ENCODE results near the gene CCDC30.

CCDC30 gene

GRCh38 chr1:42692461-42692860, 229.4 kb downstream of the CCDC30 start:
- no peak for DNase-seq (ENCODE audit: low spot score)

GRCh38 chr1:42692911-42693310, 229.8 kb downstream of the CCDC30 start:
- DNase-seq (ENCODE audit: low spot score) = no peak

GRCh38 chr1:42698081-42698813, 235.2 kb downstream of the CCDC30 start:
- no peak for DNase-seq (ENCODE audit: low spot score)

GRCh38 chr1:42700006-42700405, 236.9 kb downstream of the CCDC30 start:
- no peak for DNase-seq (ENCODE audit: low spot score)

GRCh38 chr1:42703888-42704464, 240.9 kb downstream of the CCDC30 start:
- DNase-seq (ENCODE audit: low spot score) = no peak

Data from AG20443 (cell line).